T-helper 2 cell treated with Interferon-gamma antibody and Interleukin-4, amounts not matched to agents 5 μg/mL and 100 μg/mL, for 36 hours (primary cell): Measurements from ENCODE around the gene SLC23A2.
"Not testable (repeated sequence)": the region's sequence is repeated elsewhere in the genome, so short reads cannot be mapped to it uniquely, and the experiment has no call there.

Source experiments
- DNase-seq: peaks from one replicate; pipeline ENCODE4 v3.0.0; 2021; ENCODE audit warnings: low spot score
- H3K27ac Mint-ChIP-seq: one replicate; pipeline ENCODE4 v1.8.0; 2021; ENCODE audit warnings: mild to moderate bottlenecking, mixed read lengths
- H3K27me3 Mint-ChIP-seq: one replicate; pipeline ENCODE4 v1.8.0; 2021; ENCODE audit warnings: low read depth, mixed read lengths
- H3K36me3 Mint-ChIP-seq: one replicate; pipeline ENCODE4 v1.8.0; 2021; ENCODE audit warnings: low read depth, mixed read lengths
- H3K4me1 Mint-ChIP-seq: one replicate; pipeline ENCODE4 v1.8.0; 2021; ENCODE audit warnings: low read depth, mixed read lengths
- H3K4me3 Mint-ChIP-seq: one replicate; pipeline ENCODE4 v1.8.0; 2022; ENCODE audit warnings: mild to moderate bottlenecking, moderate library complexity, mixed read lengths
- H3K9me3 Mint-ChIP-seq: one replicate; pipeline ENCODE4 v1.8.0; 2021; ENCODE audit warnings: mixed read lengths

Gene SLC23A2

GRCh38 chr20:5030348-5031205 is 29.3 kb upstream of the SLC23A2 start:
- no peak for DNase-seq
- Mint-ChIP-seq H3K27ac (no peak overlapping the region), H3K27me3 (peaks cover 4% of the 10 kb centered on the region), H3K4me1 (no peaks in the 10 kb centered on the region), H3K36me3 (no peaks in the 10 kb centered on the region), H3K9me3 (no peaks in the 10 kb centered on the region), H3K4me3 (no peak overlapping the region)

DNA sequence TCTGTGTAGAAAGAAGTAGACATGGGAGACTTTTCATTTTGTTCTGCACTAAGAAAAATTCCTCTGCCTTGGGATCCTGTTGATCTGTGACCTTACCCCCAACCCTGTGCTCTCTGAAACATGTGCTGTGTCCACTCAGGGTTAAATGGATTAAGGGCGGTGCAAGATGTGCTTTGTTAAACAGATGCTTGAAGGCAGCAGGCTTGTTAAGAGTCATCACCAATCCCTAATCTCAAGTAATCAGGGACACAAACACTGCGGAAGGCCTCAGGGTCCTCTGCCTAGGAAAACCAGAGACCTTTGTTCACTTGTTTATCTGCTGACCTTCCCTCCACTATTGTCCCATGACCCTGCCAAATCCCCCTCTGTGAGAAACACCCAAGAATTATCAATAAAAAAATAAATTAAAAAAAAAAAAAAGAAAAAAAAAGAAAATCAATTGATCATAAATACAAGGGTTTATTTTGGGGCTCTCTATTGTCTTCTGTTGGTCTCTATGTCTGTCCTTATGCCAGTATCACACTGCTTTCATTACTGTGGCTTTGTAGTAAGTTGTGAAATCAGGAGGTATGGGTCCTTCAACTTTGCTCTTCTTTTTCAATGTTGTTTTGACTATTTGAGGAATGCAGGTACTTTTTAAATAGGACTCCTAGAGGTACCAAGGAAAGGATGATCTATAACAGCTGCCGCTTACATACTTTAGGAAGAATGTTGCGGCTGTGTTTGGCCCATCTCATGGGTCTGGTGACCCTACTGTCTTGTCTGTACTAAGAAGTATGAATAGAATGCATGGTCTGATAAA is 27.1 kb upstream of the SLC23A2 start:
- not testable (repeated sequence) for H3K27ac Mint-ChIP-seq, H3K4me3 Mint-ChIP-seq, H3K9me3 Mint-ChIP-seq, H3K36me3 Mint-ChIP-seq, H3K4me1 Mint-ChIP-seq, H3K27me3 Mint-ChIP-seq, DNase-seq

GRCh38 chr20:5024982-5025381 is 23.7 kb upstream of the SLC23A2 start:
- Mint-ChIP-seq H3K4me3 (no peak overlapping the region), H3K36me3 (no peaks in the 10 kb centered on the region), H3K27ac (no peak overlapping the region), H3K9me3 (no peaks in the 10 kb centered on the region), H3K4me1 (no peaks in the 10 kb centered on the region), H3K27me3 (no peaks in the 10 kb centered on the region)
- no peak for DNase-seq

DNA sequence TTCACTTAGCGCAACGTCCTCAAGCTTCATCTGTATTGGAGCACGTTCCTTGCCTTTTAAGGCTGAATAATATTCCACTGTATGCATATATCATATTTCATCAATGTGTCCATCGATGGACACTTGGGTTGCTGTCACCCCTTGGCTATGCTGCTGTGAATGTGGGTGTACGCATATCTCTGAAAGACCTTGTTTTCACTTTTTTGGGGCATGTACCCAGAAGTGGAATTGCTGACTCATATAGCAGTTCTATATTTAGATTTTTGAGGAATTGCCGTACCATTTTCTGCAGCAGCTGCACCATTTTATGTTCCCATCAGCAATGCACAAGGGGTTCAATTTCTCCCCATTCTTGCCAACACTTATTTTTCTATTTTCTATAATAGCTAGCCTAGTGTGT is 22.8 kb upstream of the SLC23A2 start:
- no peaks in the 10 kb centered on the region for H3K27me3 Mint-ChIP-seq
- H3K36me3 Mint-ChIP-seq, result no peaks in the 10 kb centered on the region
- H3K4me1 Mint-ChIP-seq, result no peaks in the 10 kb centered on the region
- no peaks in the 10 kb centered on the region for H3K9me3 Mint-ChIP-seq
- DNase-seq, result no peak
- H3K4me3 Mint-ChIP-seq, result no peak overlapping the region
- no peak overlapping the region for H3K27ac Mint-ChIP-seq

DNA sequence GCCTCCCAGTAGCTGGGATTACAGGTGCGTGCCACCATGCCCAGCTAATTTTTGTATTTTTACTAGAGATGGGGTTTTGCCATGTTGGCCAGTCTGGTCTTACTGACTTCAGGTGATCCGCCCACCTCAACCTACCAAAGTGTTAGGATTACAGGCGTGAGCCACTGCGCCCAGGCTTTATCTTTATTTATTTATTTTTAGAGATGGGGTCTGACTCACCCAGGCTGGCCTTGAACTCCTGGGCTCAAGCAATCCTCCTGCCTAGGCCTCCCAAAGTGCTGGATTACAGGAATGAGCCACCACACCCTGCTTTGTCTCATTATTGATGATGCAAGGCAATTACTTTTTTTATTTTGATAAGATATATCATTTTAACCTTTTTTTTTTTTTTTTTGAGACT is 21.9 kb upstream of the SLC23A2 start:
- not testable (repeated sequence) for H3K9me3 Mint-ChIP-seq, H3K36me3 Mint-ChIP-seq, H3K4me1 Mint-ChIP-seq, DNase-seq, H3K4me3 Mint-ChIP-seq, H3K27ac Mint-ChIP-seq, H3K27me3 Mint-ChIP-seq

DNA sequence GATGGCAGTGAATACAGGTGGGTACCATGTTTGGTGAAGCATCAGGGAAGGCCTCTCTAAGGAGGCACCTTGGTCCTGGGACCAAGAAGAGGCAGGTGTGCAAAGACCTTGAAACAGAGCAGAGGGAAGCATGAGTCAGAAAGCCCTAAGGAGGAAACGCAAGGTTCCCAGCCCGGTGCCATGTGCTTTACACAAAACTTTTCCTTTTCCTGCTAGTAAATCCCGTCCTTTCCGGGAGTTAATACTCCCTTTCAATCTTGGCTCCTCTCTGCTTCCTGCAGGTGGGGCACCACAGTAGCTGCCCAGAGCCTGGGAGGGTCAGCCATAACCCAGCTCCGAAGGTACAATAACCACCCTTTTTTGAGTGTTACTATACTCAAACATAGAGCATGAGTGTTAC is 19.4 kb upstream of the SLC23A2 start:
- Mint-ChIP-seq H3K36me3 (no peaks in the 10 kb centered on the region), H3K9me3 (no peaks in the 10 kb centered on the region), H3K27ac (no peak overlapping the region), H3K4me3 (no peak overlapping the region), H3K4me1 (no peaks in the 10 kb centered on the region), H3K27me3 (no peaks in the 10 kb centered on the region)
- no peak for DNase-seq

DNA sequence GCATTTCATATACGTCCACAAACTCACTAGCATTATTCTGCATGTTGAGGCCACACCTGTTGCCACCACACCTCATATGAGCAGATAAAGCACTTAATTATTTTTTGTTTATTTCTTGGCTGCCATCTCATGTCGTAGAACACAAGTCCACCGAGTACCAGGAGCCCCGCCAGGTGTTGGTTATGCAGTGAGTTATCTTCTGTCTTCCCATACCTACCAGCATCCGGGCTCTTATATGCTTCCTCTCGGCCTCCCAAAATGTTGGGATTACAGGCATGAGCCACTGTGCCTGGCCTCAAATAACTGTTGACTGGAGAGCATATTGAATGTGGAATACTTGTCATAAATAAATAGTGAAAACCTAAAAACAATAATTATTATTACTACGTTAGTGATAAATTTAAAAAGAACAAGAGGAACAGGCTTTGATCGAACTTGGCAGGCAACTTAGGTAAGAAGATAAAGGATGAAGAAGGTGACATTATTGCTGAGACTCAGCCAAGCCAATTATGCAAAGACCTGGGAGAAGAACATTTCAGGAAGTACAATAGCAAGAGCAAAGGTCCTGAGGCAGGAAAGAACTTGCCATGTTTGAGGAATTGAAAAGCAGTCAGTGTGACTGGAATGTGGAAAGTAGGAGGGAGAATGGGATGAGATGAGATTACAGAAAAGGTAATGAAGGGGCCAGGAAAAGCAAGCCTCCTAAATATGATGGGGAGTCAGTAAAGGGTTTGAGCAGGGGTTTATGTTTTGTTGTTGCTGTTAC is 12.6 kb upstream of the SLC23A2 start:
- Mint-ChIP-seq H3K27ac (no peak overlapping the region), H3K27me3 (no peaks in the 10 kb centered on the region), H3K4me1 (peaks cover 8% of the 10 kb centered on the region), H3K9me3 (no peaks in the 10 kb centered on the region), H3K4me3 (no peak overlapping the region), H3K36me3 (no peaks in the 10 kb centered on the region)
- no peak for DNase-seq

DNA sequence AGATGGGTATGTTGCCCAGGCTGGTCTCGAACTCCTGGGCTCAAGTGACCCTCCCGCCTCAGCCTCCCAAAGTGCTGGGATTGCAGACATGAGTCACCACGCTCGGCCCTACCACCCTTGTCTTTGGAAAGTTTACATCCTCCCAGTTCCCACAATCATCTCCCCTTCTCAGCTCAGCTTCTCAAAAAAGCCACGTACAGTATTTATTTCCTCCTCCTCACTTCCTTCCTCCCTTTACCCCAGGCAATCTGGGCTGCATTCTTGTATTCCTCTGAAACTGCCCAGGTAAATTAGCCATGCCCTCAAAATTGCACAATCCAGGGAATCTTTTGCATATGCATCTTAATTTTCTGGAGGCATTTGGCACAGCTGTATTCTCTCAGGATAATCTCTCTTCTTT is 7.4 kb upstream of the SLC23A2 start:
- Mint-ChIP-seq H3K4me3 (peak overlapping the region; percentile 0), H3K27ac (no peak overlapping the region)
- no peak for DNase-seq

DNA sequence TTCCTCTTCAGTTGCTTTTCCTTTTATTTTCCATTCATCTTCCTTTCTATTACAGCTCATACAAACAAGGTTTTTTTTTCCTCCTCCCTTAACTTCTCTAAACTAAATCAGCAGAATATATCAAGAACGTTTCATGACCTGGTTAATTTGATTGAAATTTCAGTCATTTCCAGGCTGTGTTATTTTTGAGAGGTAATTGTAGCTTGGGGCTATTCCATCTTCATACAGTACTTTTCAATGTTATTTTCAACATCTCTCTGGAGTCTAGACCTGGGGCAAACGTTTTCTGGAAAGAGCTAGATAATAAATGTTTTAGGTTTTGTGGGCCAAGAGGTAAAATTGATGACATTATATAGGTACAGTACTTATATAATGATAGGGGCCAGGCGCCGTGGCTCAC is 4.0 kb upstream of the SLC23A2 start:
- no peak overlapping the region for H3K27ac Mint-ChIP-seq
- no peak for DNase-seq
- H3K9me3 Mint-ChIP-seq, result no peaks in the 10 kb centered on the region
- no peak overlapping the region for H3K4me3 Mint-ChIP-seq
- peaks cover 22% of the 10 kb centered on the region for H3K4me1 Mint-ChIP-seq
- H3K27me3 Mint-ChIP-seq, result peaks cover 7% of the 10 kb centered on the region
- no peaks in the 10 kb centered on the region for H3K36me3 Mint-ChIP-seq

More for the DNA sequence above, 7.4 kb upstream of the SLC23A2 start:
- peaks cover 14% of the 10 kb centered on the region for H3K4me1 Mint-ChIP-seq
- H3K9me3 Mint-ChIP-seq, result no peaks in the 10 kb centered on the region
- H3K27me3 Mint-ChIP-seq, result peaks cover 2% of the 10 kb centered on the region
- no peaks in the 10 kb centered on the region for H3K36me3 Mint-ChIP-seq

GRCh38 chr20:5004825-5005224 is 3.5 kb upstream of the SLC23A2 start:
- H3K27me3 Mint-ChIP-seq, H3K9me3 Mint-ChIP-seq, DNase-seq, H3K36me3 Mint-ChIP-seq, H3K4me3 Mint-ChIP-seq, H3K27ac Mint-ChIP-seq: not testable (repeated sequence)
- peaks cover 23% of the 10 kb centered on the region for H3K4me1 Mint-ChIP-seq

DNA sequence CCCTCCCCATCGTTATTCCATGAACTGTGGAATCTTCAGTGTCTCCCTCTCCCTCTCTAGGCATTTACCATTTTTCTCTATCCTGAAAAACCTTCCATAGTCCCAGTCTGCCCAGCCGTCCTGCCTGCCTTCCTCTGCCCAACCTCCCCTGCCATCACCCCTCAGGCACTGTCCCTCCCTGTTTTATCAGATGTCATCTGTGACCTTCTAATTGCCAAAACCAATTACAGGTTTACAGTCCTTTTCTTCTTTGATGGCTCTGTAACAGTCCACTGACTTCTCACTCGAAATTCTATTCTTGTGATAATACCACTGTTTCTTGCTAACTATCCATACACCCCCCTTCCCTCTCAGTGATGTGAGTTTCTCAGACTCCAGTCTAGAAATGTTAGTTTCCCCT is 2.3 kb upstream of the SLC23A2 start:
- Mint-ChIP-seq H3K4me3 (peak overlapping the region; percentile 14), H3K27ac (peak overlapping the region; percentile 9), H3K36me3 (peaks cover 2% of the 10 kb centered on the region), H3K27me3 (peaks cover 7% of the 10 kb centered on the region), H3K9me3 (no peaks in the 10 kb centered on the region), H3K4me1 (peaks cover 25% of the 10 kb centered on the region)
- DNase-seq, result no peak

- H3K27me3 Mint-ChIP-seq, result peaks cover 7% of the 10 kb centered on the region
- DNase-seq, result no peak
- H3K4me1 Mint-ChIP-seq, result peaks cover 30% of the 10 kb centered on the region
- peak overlapping the region; percentile 94 for H3K27ac Mint-ChIP-seq
- H3K4me3 Mint-ChIP-seq, result peak overlapping the region; percentile 89
- H3K9me3 Mint-ChIP-seq, result no peaks in the 10 kb centered on the region
- peaks cover 2% of the 10 kb centered on the region for H3K36me3 Mint-ChIP-seq
Measured at GRCh38 chr20:5002077-5002413, 735 bp upstream of the SLC23A2 start.

DNA sequence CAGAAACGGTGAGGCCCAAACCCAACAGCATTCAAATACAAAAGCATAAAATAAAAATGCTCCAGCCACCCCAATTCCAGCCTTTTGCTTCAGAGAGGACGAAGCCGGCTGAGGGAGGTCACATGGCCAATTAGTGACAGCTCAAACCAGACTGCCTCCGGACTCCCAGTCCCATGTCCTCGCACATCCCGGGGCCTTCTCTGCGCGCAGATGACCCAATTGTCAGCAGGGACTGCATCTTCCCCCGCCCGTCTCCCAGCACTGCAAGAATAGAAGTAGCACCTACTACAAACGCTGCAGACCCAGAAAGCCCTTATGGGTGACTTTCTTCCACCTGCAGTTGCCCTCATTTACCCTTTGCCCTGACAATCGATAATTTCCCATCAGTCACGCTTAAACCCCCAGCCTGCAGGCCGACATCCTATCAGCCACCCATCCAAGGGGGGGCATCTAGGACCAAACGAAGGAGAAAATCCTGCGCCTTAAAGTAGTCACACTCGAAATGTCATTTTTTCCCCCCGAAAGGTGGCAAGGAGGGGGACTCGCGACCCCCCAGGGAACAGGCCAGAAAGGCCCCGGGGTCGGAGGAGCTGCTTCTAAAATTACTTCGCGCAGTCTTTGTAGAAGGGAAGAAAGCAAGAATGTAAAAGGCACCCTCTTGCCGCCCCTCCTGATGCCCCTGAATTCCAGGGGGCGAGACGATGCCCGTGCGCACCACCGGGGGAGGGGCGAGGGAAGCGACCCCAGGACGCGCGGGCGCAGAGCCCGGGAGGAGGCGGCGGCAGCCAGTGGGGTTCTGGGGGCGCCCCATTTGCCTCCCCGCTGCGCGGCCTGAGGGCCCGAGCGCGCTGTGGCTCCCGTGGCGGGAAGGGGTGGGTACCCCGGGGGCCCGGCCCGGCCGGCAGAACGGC is 792 bp downstream of the SLC23A2 start:
- Mint-ChIP-seq H3K36me3 (peaks cover 2% of the 10 kb centered on the region), H3K27me3 (peaks cover 7% of the 10 kb centered on the region), H3K27ac (peak overlapping the region; percentile 84), H3K9me3 (no peaks in the 10 kb centered on the region), H3K4me3 (peak overlapping the region; percentile 88), H3K4me1 (peaks cover 30% of the 10 kb centered on the region)
- DNase-seq, result peak; percentile 8
